ENCODE measurements around the gene VPS13D. TPM values are rescaled to one million over a fixed set of nuclear protein-coding genes. Genes with fewer than 3 reads are reported as not detected.

VPS13D gene
- total RNA-seq, 6 experiments from 2014 or later = 25.9 to 36.9 (median 30.8) TPM

GRCh38 chr1:12279728-12280464, 50.1 kb downstream of the VPS13D start:
- Histone ChIP-seq H3K4me3 (no peak overlapping the region), H3K4me1 (no peaks in the 10 kb centered on the region), H3K27me3 (no peaks in the 10 kb centered on the region), H3K9me3 (no peaks in the 10 kb centered on the region), H3K27ac (no peak overlapping the region), H3K36me3 (peaks cover 0 to 70% (median 25%) of the 10 kb centered on the region in 4 donors)
- WGBS (ENCODE audit: insufficient coverage, low coverage, low lambda C conversion rate, missing lambda C conversion rate) = 82% methylated on average over 4 of the region's 4 CpGs
- no peak for ATAC-seq
- DNase-seq = no peak
- no peak for TF ChIP-seq POLR2A (IDR thresholded peaks at IDR 0.05)
- intact Hi-C loops (cut with DNase I) = no loop called here

- TF ChIP-seq, protein P1, sequence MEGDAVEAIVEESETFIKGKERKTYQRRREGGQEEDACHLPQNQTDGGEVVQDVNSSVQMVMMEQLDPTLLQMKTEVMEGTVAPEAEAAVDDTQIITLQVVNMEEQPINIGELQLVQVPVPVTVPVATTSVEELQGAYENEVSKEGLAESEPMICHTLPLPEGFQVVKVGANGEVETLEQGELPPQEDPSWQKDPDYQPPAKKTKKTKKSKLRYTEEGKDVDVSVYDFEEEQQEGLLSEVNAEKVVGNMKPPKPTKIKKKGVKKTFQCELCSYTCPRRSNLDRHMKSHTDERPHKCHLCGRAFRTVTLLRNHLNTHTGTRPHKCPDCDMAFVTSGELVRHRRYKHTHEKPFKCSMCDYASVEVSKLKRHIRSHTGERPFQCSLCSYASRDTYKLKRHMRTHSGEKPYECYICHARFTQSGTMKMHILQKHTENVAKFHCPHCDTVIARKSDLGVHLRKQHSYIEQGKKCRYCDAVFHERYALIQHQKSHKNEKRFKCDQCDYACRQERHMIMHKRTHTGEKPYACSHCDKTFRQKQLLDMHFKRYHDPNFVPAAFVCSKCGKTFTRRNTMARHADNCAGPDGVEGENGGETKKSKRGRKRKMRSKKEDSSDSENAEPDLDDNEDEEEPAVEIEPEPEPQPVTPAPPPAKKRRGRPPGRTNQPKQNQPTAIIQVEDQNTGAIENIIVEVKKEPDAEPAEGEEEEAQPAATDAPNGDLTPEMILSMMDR (IDR thresholded peaks at IDR 0.05) = no peak
- no peak for TF ChIP-seq POLR2A (IDR thresholded peaks at IDR 0.05)
- DNase-seq (no peak), ATAC-seq (peak in 1 of 4 donors; percentile 62)
- Histone ChIP-seq H3K4me3 (no peak overlapping the region), H3K27me3 (no peaks in the 10 kb centered on the region), H3K27ac (no peak overlapping the region), H3K4me1 (no peaks in the 10 kb centered on the region), H3K9me3 (no peaks in the 10 kb centered on the region), H3K36me3 (peaks cover 0 to 51% (median 20%) of the 10 kb centered on the region in 4 donors)
- 43% methylated on average over 3 of the region's 3 CpGs for WGBS (ENCODE audit: insufficient coverage, low coverage, low lambda C conversion rate, missing lambda C conversion rate)
- intact Hi-C loops (cut with DNase I) = no loop called here
Measured at GRCh38 chr1:12282142-12282541, 52.3 kb downstream of the VPS13D start.

GRCh38 chr1:12284486-12284885, 54.7 kb downstream of the VPS13D start:
- Histone ChIP-seq H3K27me3 (no peaks in the 10 kb centered on the region), H3K4me3 (no peak overlapping the region), H3K4me1 (no peaks in the 10 kb centered on the region), H3K9me3 (no peaks in the 10 kb centered on the region), H3K36me3 (peaks cover 0 to 39% (median 15%) of the 10 kb centered on the region in 4 donors), H3K27ac (no peak overlapping the region)
- ATAC-seq = no peak
- intact Hi-C loops (cut with DNase I) = no loop called here
- no peak for DNase-seq
- TF ChIP-seq, protein P1 (IDR thresholded peaks at IDR 0.05) = no peak
- no peak for TF ChIP-seq POLR2A (IDR thresholded peaks at IDR 0.05)
- 97% methylated on average over 5 of the region's 5 CpGs for WGBS (ENCODE audit: insufficient coverage, low coverage, low lambda C conversion rate, missing lambda C conversion rate)

- H3K4me3 ChIP-seq = no peak overlapping the region
- DNase-seq = no peak
- H3K27ac ChIP-seq = no peak overlapping the region
- TF ChIP-seq, protein P1 (IDR thresholded peaks at IDR 0.05) = no peak
- TF ChIP-seq POLR2A (IDR thresholded peaks at IDR 0.05) = no peak
- H3K36me3 ChIP-seq = peaks cover 0 to 31% (median 15%) of the 10 kb centered on the region in 4 donors
- ATAC-seq = no peak
- H3K4me1 ChIP-seq = no peaks in the 10 kb centered on the region
- 93% methylated on average over 5 of the region's 5 CpGs for whole genome bisulfite sequencing (ENCODE audit: insufficient coverage, low coverage, low lambda C conversion rate, missing lambda C conversion rate)
- no peaks in the 10 kb centered on the region for H3K27me3 ChIP-seq
- intact Hi-C loops (cut with DNase I) = no loop called here
- H3K9me3 ChIP-seq = no peaks in the 10 kb centered on the region
Measured at GRCh38 chr1:12285496-12286143, 55.8 kb downstream of the VPS13D start.

- intact Hi-C loops (cut with DNase I) = no loop called here
- WGBS (ENCODE audit: insufficient coverage, low coverage, low lambda C conversion rate, missing lambda C conversion rate) = 81% methylated on average over 3 of the region's 3 CpGs
- Histone ChIP-seq H3K4me3 (no peak overlapping the region), H3K36me3 (peaks cover 0 to 35% (median 12%) of the 10 kb centered on the region in 4 donors), H3K27ac (no peak overlapping the region), H3K9me3 (no peaks in the 10 kb centered on the region), H3K4me1 (no peaks in the 10 kb centered on the region), H3K27me3 (no peaks in the 10 kb centered on the region)
- ATAC-seq (no peak), DNase-seq (no peak)
- TF ChIP-seq POLR2A (IDR thresholded peaks at IDR 0.05) = no peak
- TF ChIP-seq, protein P1 (IDR thresholded peaks at IDR 0.05) = no peak
Measured at GRCh38 chr1:12287869-12288268, 58.0 kb downstream of the VPS13D start.

Measured in right lobe of liver (tissue), 6 donors.